Astrocyte of the spinal cord (primary cell): ENCODE results near the gene FUT6.
"Not testable (repeated sequence)": the region's sequence is repeated elsewhere in the genome, so short reads cannot be mapped to it uniquely, and the experiment has no call there.

ENCODE experiments used
- DNase-seq: peaks from one replicate; pipeline ENCODE4 v3.0.0; 2011; ENCODE audit warnings: low read depth, low spot score
- H3K4me3 ChIP-seq: 2 replicates; pipeline ENCODE4 v1.5.1; 2011; ENCODE audit warnings: low read depth, mild to moderate bottlenecking, low read length, moderate library complexity
- CTCF ChIP-seq: IDR thresholded peaks from 2 replicates; pipeline ENCODE4 v1.5.1; 2012; ENCODE audit warnings: low read depth, mild to moderate bottlenecking, low read length, inconsistent platforms
- in situ Hi-C: cut with HindIII; loops from 2 replicates; pipeline ENCODE4 v1.10.0; 2017; ENCODE audit warnings: low sequenced_read_pairs

Gene FUT6

GRCh38 chr19:5784581-5785147 lies 54.8 kb downstream of the FUT6 start, which contains the start of gene PRR22:
Gene PRR22, minus strand, starts transcription at chr19:5784746. Its CDS starts 86 bp downstream, at chr19:5784660.
- H3K4me3 ChIP-seq, result no peak within 1 kb of the TSS
- no peak for TF ChIP-seq CTCF
- in situ Hi-C loops, result no loop called here
- DNase-seq, result no peak

- in situ Hi-C loops, result no loop called here
- TF ChIP-seq CTCF, result no peak
- no peak overlapping the region for H3K4me3 ChIP-seq
Measured at GRCh38 chr19:5782945-5783919, 56.3 kb downstream of the FUT6 start.

GRCh38 chr19:5782322-5782721 lies 57.2 kb downstream of the FUT6 start:
- in situ Hi-C loops, result no loop called here
- TF ChIP-seq CTCF, result no peak
- no peak overlapping the region for H3K4me3 ChIP-seq
- no peak for DNase-seq

More at GRCh38 chr19:5782945-5783919, 56.3 kb downstream of the FUT6 start:
- DNase-seq, result no peak

GRCh38 chr19:5780916-5781315 lies 58.6 kb downstream of the FUT6 start:
- in situ Hi-C loops, DNase-seq, H3K4me3 ChIP-seq: not testable (repeated sequence)
